Natural killer cell (primary cell): ENCODE measurements around the gene OGFRL1. TPM values are rescaled to one million over a fixed set of nuclear protein-coding genes. Genes with fewer than 3 reads are reported as not detected.

ENCODE experiments used
- ATAC-seq, 3 donors: fragments of 150-1000 bp in 2 of 3; fragments of 200-7000 bp in 1 of 3; cut with Tn5 transposase; 1 replicate in 1 of 3; 2 replicates in 2 of 3; pipeline ENCODE4 v1.10.0; 2021; ENCODE audit warnings: mild to moderate bottlenecking in 2 of 3, moderate library complexity in 2 of 3
- DNase-seq, 2 donors: peaks; one replicate each; pipeline versions ENCODE4 v3.0.0 to v3.0.0-alpha.2; 2013 to 2021; ENCODE audit warnings: mixed read lengths in 1 of 2
- H3K27ac ChIP-seq: one replicate; pipeline ENCODE4 v1.5.1; 2013; ENCODE audit warnings: mild to moderate bottlenecking, low read length
- H3K27me3 ChIP-seq: one replicate; pipeline ENCODE4 v1.6.1; 2013; ENCODE audit warnings: low read length; ENCODE audit not compliant: control insufficient read depth, insufficient read depth
- H3K36me3 ChIP-seq: one replicate; pipeline ENCODE4 v1.6.1; 2013; ENCODE audit warnings: low read length; ENCODE audit not compliant: control insufficient read depth, insufficient read depth
- H3K4me1 ChIP-seq: one replicate; pipeline ENCODE4 v1.6.1; 2013; ENCODE audit warnings: low read length; ENCODE audit not compliant: control insufficient read depth, insufficient read depth
- H3K4me3 ChIP-seq: one replicate; pipeline ENCODE4 v1.5.1; 2013; ENCODE audit warnings: low read length
- H3K9me3 ChIP-seq: one replicate; pipeline ENCODE4 v1.6.1; 2013; ENCODE audit warnings: low read length; ENCODE audit not compliant: control insufficient read depth, insufficient read depth
- H3K27ac Mint-ChIP-seq, 2 donors: one replicate each; pipeline ENCODE4 v1.8.0; 2022; ENCODE audit warnings: mild to moderate bottlenecking in 2 of 2, mixed read lengths in 2 of 2, moderate library complexity in 1 of 2
- H3K27me3 Mint-ChIP-seq, 2 donors: one replicate each; pipeline ENCODE4 v1.8.0; 2022; ENCODE audit warnings: low read depth in 2 of 2, mixed read lengths in 2 of 2
- H3K36me3 Mint-ChIP-seq: one replicate; pipeline ENCODE4 v1.8.0; 2022; ENCODE audit warnings: mixed read lengths
- H3K4me1 Mint-ChIP-seq, 2 donors: one replicate each; pipeline ENCODE4 v1.8.0; 2022; ENCODE audit warnings: mixed read lengths in 2 of 2
- H3K4me3 Mint-ChIP-seq: one replicate; pipeline ENCODE4 v1.8.0; 2022; ENCODE audit warnings: mild to moderate bottlenecking, moderate library complexity, mixed read lengths
- H3K9me3 Mint-ChIP-seq, 2 donors: one replicate each; pipeline ENCODE4 v1.8.0; 2022; ENCODE audit warnings: mixed read lengths in 2 of 2
- WGBS: methylation state at CpG from one replicate; pipeline ENCODE4 v1.1.7; 2013; ENCODE audit warnings: missing lambda C conversion rate; ENCODE audit not compliant: insufficient coverage; 5-methylcytosine and 5-hydroxymethylcytosine counted together
- intact Hi-C: fragments of 100-400 bp; cut with micrococcal nuclease; formaldehyde crosslinking; loops from one replicate; pipeline ENCODE4 v1.14.2; 2022
- total RNA-seq, 4 donors: library from RNA; stranded (reverse); fragments of 120-200 nt in 1 of 4; gene quantifications; one replicate each; pipeline versions ENCODE4 v1.2.3 to v1.2.4, GENCODE V29; 2013 to 2022
- TF ChIP-seq, protein P1 (sequence below): fragments of 200-600 bp; IDR thresholded peaks from one replicate; pipeline ENCODE4 v1.8.0; 2022; ENCODE audit warnings: antibody characterized with exemption

The OGFRL1 gene
- total RNA-seq, 3 donors from 2014 or later (not counting 1 experiment from before 2014, with no cell fraction given): 22.9 to 30.7 (median 25.6) TPM

DNA sequence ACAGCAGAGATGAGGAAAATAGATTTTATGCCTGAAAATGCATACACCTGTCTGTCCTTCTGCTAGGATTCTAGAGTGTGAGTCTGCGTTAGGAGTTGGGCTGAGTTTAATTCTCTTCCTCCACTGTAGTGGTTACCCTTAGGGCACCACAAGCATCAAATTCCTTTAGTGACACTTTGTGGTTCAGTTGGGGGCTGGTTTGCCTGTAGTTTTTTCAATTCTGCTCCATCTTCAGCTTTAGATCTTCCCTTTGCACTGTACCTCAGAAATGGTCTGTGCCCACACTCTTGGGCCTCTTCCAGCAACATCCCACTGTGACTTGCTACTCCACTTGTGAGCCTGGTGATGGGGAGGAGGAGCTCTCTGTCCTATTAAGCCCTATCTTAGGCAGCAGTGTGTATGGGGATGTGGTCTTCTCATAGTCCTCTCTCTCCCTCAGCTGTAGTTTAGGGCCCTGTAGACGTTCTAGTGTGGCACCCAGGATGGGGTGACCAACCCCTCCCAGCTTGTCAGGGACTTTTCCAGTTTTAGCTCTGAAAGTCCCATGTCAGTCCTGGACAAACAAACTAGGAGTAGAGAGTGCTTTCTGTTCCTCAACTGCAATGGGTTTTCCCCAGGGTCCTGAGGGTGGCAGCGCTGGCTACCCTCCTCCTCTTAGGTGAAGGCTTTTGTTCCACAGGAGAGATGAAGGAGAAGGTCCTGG lies 19.7 kb upstream of the OGFRL1 start:
- Histone ChIP-seq H3K36me3 (no peaks in the 10 kb centered on the region), H3K4me3 (no peak overlapping the region), H3K9me3 (no peaks in the 10 kb centered on the region), H3K27me3 (no peaks in the 10 kb centered on the region), H3K27ac (no peak overlapping the region), H3K4me1 (no peaks in the 10 kb centered on the region)
- ATAC-seq: no peak
- no peaks in the 10 kb centered on the region for H3K36me3 Mint-ChIP-seq
- H3K4me3 Mint-ChIP-seq: no peak overlapping the region
- H3K4me1 Mint-ChIP-seq: no peaks in the 10 kb centered on the region
- intact Hi-C loops: no loop called here
- no peak overlapping the region for H3K27ac Mint-ChIP-seq
- peaks cover 8% of the 10 kb centered on the region in 2 donors for H3K27me3 Mint-ChIP-seq
- TF ChIP-seq, protein P1, sequence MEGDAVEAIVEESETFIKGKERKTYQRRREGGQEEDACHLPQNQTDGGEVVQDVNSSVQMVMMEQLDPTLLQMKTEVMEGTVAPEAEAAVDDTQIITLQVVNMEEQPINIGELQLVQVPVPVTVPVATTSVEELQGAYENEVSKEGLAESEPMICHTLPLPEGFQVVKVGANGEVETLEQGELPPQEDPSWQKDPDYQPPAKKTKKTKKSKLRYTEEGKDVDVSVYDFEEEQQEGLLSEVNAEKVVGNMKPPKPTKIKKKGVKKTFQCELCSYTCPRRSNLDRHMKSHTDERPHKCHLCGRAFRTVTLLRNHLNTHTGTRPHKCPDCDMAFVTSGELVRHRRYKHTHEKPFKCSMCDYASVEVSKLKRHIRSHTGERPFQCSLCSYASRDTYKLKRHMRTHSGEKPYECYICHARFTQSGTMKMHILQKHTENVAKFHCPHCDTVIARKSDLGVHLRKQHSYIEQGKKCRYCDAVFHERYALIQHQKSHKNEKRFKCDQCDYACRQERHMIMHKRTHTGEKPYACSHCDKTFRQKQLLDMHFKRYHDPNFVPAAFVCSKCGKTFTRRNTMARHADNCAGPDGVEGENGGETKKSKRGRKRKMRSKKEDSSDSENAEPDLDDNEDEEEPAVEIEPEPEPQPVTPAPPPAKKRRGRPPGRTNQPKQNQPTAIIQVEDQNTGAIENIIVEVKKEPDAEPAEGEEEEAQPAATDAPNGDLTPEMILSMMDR: no peak
- WGBS: 45% methylated on average over 3 of the region's 3 CpGs
- no peaks in the 10 kb centered on the region for H3K9me3 Mint-ChIP-seq
- DNase-seq: no peak

DNA sequence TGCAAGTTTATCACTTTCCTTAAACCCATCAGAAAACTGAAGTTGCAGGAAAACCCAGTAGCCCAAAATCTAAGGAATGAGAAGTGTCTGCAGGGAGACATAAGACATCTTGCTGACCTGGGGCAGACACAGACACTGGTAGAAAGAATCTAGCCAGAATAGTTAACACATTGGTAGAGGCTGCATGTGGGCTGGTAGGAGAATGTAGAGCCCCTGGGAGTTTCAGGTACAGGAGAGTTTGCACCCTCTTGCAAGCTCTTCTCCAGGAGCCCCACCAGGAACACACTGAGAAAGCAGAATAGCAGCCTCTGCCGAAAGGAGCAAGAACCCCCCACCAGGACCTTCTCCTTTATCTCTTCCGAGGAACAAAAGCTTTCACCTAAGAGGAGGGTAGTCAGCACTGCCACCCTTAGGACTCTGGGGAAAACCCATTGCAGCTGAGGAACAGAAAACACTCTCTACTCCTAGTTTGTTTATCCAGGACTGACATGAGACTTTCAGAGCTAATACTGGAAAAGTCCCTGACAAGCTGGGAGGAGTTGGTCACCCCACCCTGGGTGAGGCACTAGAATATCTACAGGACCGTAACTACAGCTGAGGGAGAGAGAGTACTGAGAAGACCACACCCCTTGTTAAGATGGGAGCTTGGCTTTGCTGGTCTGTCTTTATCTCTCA lies 10.5 kb upstream of the OGFRL1 start:
- no peak overlapping the region for H3K4me3 Mint-ChIP-seq
- H3K4me1 Mint-ChIP-seq: no peaks in the 10 kb centered on the region
- H3K27ac Mint-ChIP-seq: no peak overlapping the region
- peaks cover 0 to 3% of the 10 kb centered on the region in 2 donors for H3K27me3 Mint-ChIP-seq
- Histone ChIP-seq H3K27me3 (no peaks in the 10 kb centered on the region), H3K27ac (no peak overlapping the region), H3K4me1 (no peaks in the 10 kb centered on the region), H3K36me3 (no peaks in the 10 kb centered on the region), H3K4me3 (no peak overlapping the region), H3K9me3 (no peaks in the 10 kb centered on the region)
- H3K36me3 Mint-ChIP-seq: no peaks in the 10 kb centered on the region
- no peak for DNase-seq
- H3K9me3 Mint-ChIP-seq: no peaks in the 10 kb centered on the region
- WGBS: 88% methylated on average over 3 of the region's 3 CpGs
- TF ChIP-seq, protein P1: no peak
- no peak for ATAC-seq
- intact Hi-C loops: no loop called here

DNA sequence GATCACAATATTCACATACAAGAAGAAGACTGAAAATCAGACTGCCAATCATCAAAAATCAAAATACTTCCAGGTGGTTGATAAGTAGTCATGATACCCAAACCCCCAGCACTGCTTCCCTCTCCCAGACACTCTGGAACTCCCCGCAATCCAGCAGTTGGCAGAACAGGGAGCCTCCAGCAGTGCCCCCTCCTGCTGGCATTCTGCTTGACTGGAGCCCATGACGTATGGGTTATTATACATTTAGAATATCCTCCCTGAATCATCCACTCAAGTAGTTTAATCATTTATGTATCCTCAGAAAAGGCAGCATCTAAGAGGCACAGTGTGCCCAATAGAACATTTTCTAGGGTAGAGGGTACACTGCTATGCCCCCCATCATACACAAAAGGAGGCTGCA lies 9.3 kb upstream of the OGFRL1 start:
- Histone ChIP-seq H3K9me3 (no peaks in the 10 kb centered on the region), H3K36me3 (no peaks in the 10 kb centered on the region), H3K27ac (no peak overlapping the region), H3K27me3 (no peaks in the 10 kb centered on the region), H3K4me1 (no peaks in the 10 kb centered on the region), H3K4me3 (no peak overlapping the region)
- WGBS: 95% methylated on average over 2 of the region's 2 CpGs
- no peak for ATAC-seq
- intact Hi-C loops: no loop called here
- H3K9me3 Mint-ChIP-seq: no peaks in the 10 kb centered on the region
- no peaks in the 10 kb centered on the region for H3K36me3 Mint-ChIP-seq
- peaks cover 0 to 6% of the 10 kb centered on the region in 2 donors for H3K27me3 Mint-ChIP-seq
- H3K4me1 Mint-ChIP-seq: no peaks in the 10 kb centered on the region
- no peak overlapping the region for H3K4me3 Mint-ChIP-seq
- H3K27ac Mint-ChIP-seq: no peak overlapping the region
- TF ChIP-seq, protein P1: no peak
- no peak for DNase-seq
